Common myeloid progenitor, CD34-positive (primary cell): ENCODE data around the gene TMEM91.
A peak's percentile ranks its signal among the peaks of the same experiment; 100 is the strongest.

Experiments
- CTCF ChIA-PET: fragments of 350-600 bp; sonication (Branson Sonifier 250); formaldehyde crosslinking; loops from one replicate; lab custom pipeline; 2021; ENCODE audit warnings: antibody characterized with exemption; lab: Charles Lee
- POLR2A ChIA-PET: fragments of 350-600 bp; sonication (Branson Sonifier 250); formaldehyde crosslinking; loops from one replicate; lab custom pipeline; 2021; ENCODE audit warnings: antibody characterized with exemption; lab: Charles Lee
- DNase-seq, 3 donors: peaks; one replicate each; pipeline versions ENCODE4 v3.0.0 to v3.0.0-alpha.2; 2013
- H3K27ac ChIP-seq, 2 experiments: 1 replicate in 1 of 2; 2 replicates in 1 of 2; pipeline ENCODE4 v1.7.0; 2013; ENCODE audit warnings: inconsistent platforms in 2 of 2, low read length in 2 of 2, mild to moderate bottlenecking in 2 of 2, low read depth in 1 of 2, moderate library complexity in 1 of 2; ENCODE audit not compliant: severe bottlenecking in 2 of 2, insufficient read depth in 1 of 2, poor library complexity in 1 of 2
- H3K27me3 ChIP-seq, 5 experiments: replicated peaks in 2 of 5; 1 replicate in 3 of 5; 2 replicates in 2 of 5; pipeline versions ENCODE4 v1.6.1 to v1.7.0; 2013; ENCODE audit warnings: low read length in 4 of 5, mild to moderate bottlenecking in 2 of 5, moderate library complexity in 2 of 5, inconsistent platforms in 1 of 5; ENCODE audit not compliant: insufficient read depth in 5 of 5, control insufficient read depth in 4 of 5
- H3K36me3 ChIP-seq, 4 experiments: 1 replicate in 2 of 4; 2 replicates in 2 of 4; pipeline versions ENCODE4 v1.6.1 to v1.7.0; 2013; ENCODE audit warnings: low read length in 3 of 4, control low read depth in 1 of 4, mild to moderate bottlenecking in 1 of 4; ENCODE audit not compliant: control insufficient read depth in 4 of 4, insufficient read depth in 4 of 4
- H3K4me1 ChIP-seq, 4 experiments: 1 replicate in 3 of 4; 2 replicates in 1 of 4; pipeline versions ENCODE4 v1.6.1 to v1.7.1; 2013; ENCODE audit warnings: low read length in 3 of 4, mild to moderate bottlenecking in 3 of 4, control low read depth in 1 of 4, inconsistent platforms in 1 of 4, moderate library complexity in 1 of 4; ENCODE audit not compliant: control insufficient read depth in 4 of 4, insufficient read depth in 4 of 4; ENCODE audit errors: control extremely low read depth in 1 of 4
- H3K4me3 ChIP-seq, 7 experiments: 1 replicate in 4 of 7; 2 replicates in 3 of 7; pipeline versions ENCODE4 v1.5.1 to v1.7.0; 2013; ENCODE audit warnings: mild to moderate bottlenecking in 7 of 7, low read length in 6 of 7, moderate library complexity in 6 of 7, inconsistent platforms in 2 of 7, low read depth in 2 of 7, control low read depth in 1 of 7; ENCODE audit not compliant: insufficient read depth in 4 of 7, control insufficient read depth in 1 of 7; ENCODE audit errors: extremely low read depth in 1 of 7
- H3K9me3 ChIP-seq, 5 experiments: 1 replicate in 4 of 5; 2 replicates in 1 of 5; pipeline versions ENCODE4 v1.6.1 to v1.7.1; 2013; ENCODE audit warnings: low read length in 4 of 5, mild to moderate bottlenecking in 2 of 5, inconsistent platforms in 1 of 5, low read depth in 1 of 5, moderate library complexity in 1 of 5; ENCODE audit not compliant: control insufficient read depth in 4 of 5, insufficient read depth in 2 of 5; ENCODE audit errors: control extremely low read depth in 1 of 5
- WGBS: methylation state at CpG from one replicate; pipeline ENCODE4 v1.1.5; 2013; ENCODE audit not compliant: insufficient coverage; 5-methylcytosine and 5-hydroxymethylcytosine counted together

TMEM91 gene

DNA sequence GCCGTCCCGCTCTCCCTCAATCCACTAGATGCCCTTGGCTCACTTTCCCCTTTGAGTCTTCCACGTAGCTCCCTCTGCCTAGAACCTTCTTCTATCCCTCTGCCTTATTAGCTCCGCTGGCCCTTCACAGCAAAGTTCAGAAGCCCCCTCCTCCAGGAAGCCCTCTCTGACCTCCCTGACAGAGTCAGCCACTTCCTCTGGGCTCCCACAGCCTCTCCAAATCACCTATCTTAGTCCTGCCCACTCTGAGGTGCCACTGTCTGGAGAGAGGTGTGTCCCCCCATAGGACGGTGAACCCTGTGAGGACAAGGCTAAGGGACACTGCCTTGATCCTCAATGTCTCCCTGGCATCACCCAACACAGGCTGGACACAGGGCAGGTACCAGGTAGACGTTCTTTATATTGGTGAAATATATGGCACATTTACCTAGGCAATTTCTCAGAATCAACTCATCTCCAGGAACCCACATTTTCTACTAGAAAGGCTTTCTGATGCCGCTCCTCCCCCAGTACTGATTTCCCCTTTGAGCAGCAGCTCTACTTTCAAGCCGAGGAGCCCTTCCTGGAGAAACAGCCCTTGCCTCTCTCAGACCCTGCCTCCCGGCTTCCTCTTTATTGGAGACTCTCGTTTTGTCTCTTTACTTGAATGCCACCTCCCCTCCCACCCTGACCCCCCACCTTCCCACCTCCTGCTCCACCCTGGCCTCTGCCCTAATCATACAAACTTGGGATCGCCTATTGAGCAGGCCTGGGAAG is 19.2 kb upstream of the TMEM91 start:
- peaks cover 2 to 14% (median 4%) of the 10 kb centered on the region in 4 experiments for H3K36me3 ChIP-seq

GRCh38 chr19:41357746-41358145 is 18.6 kb upstream of the TMEM91 start:
- peak overlapping the region in 1 of 7 experiments; percentile 11 for H3K4me3 ChIP-seq

More for the DNA sequence above, 19.2 kb upstream of the TMEM91 start:
- no peaks in the 10 kb centered on the region for H3K9me3 ChIP-seq
- WGBS = 61% methylated on average over 6 of the region's 11 CpGs
- POLR2A ChIA-PET = interaction anchor here (6.3 kb wide), 1 partner anchor 33 kb away, joined by 165 read pairs; no protein-coding TSS in a partner anchor
- CTCF ChIA-PET = interaction anchor here (0.8 to 8.0 kb wide), 9 partner anchors 8 to 221 kb away, joined by 3 to 69 read pairs (median 4); partner anchors contain the start of genes B9D2 and TMEM91
- peaks cover 6 to 51% (median 49%) of the 10 kb centered on the region in 4 experiments for H3K4me1 ChIP-seq
- DNase-seq = peak in 2 of 3 donors; percentile 42 to 47
- H3K27ac ChIP-seq = no peak overlapping the region
- H3K4me3 ChIP-seq = peak overlapping the region in 3 of 7 experiments; percentile 7 to 48 (median 30)
- no peaks in the 10 kb centered on the region for H3K27me3 ChIP-seq

DNA sequence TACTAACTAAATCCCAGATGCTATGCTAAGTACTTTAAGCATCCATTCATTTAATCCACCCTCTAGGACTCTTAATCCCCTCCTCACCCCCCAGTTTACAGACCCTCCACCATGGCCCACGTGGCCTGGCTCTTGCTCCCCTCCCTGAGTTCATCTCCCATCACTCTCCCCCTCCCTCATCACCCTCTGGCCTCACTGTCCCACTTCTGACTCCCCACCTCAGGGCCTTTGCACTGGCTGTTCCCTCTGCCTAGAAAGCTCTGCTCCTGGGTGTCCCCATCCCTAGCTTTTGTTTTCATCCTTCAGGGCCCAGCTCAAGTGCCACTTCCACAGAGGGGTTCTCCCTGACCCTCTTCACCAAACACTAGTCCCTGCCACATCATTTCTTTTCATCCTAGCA is 16.6 kb upstream of the TMEM91 start:
- 100% methylated on average over 1 of the region's 1 CpG for WGBS
- POLR2A ChIA-PET = no interaction called here
- Histone ChIP-seq H3K4me3 (no peak overlapping the region), H3K36me3 (peaks cover 2 to 14% (median 4%) of the 10 kb centered on the region in 4 experiments), H3K27ac (no peak overlapping the region), H3K9me3 (no peaks in the 10 kb centered on the region), H3K27me3 (no peaks in the 10 kb centered on the region), H3K4me1 (peaks cover 14 to 53% (median 51%) of the 10 kb centered on the region in 4 experiments)
- DNase-seq = no peak
- CTCF ChIA-PET = interaction anchor here (0.8 to 1.2 kb wide), 4 partner anchors 8 to 39 kb away, joined by 3 to 4 read pairs (median 3); no protein-coding TSS in a partner anchor

More at GRCh38 chr19:41357746-41358145, 18.6 kb upstream of the TMEM91 start:
- Histone ChIP-seq H3K27me3 (no peaks in the 10 kb centered on the region), H3K36me3 (peaks cover 2 to 14% (median 4%) of the 10 kb centered on the region in 4 experiments), H3K4me1 (peaks cover 6 to 51% (median 47%) of the 10 kb centered on the region in 4 experiments), H3K27ac (no peak overlapping the region), H3K9me3 (no peaks in the 10 kb centered on the region)
- CTCF ChIA-PET = interaction anchor here (0.8 to 8.0 kb wide), 8 partner anchors 7 to 220 kb away, joined by 3 to 69 read pairs (median 4); partner anchors contain the start of genes B9D2 and TMEM91
- no peak for DNase-seq
- POLR2A ChIA-PET = no interaction called here
- WGBS = 92% methylated on average over 12 of the region's 13 CpGs

GRCh38 chr19:41362143-41362847 is 14.0 kb upstream of the TMEM91 start:
- peaks cover 0 to 10% (median 4%) of the 10 kb centered on the region in 4 experiments for H3K36me3 ChIP-seq
- POLR2A ChIA-PET = no interaction called here
- H3K27me3 ChIP-seq = no peaks in the 10 kb centered on the region
- CTCF ChIA-PET = interaction anchor here (0.6 to 5.9 kb wide), 4 partner anchors 8 to 53 kb away, joined by 3 to 56 read pairs (median 4); partner anchors contain the start of gene TGFB1
- peaks cover 9 to 50% (median 43%) of the 10 kb centered on the region in 4 experiments for H3K4me1 ChIP-seq
- WGBS = 100% methylated on average over 4 of the region's 10 CpGs
- DNase-seq = peak in 2 of 3 donors; percentile 24 to 38
- H3K27ac ChIP-seq = no peak overlapping the region
- H3K9me3 ChIP-seq = no peaks in the 10 kb centered on the region
- no peak overlapping the region for H3K4me3 ChIP-seq

DNA sequence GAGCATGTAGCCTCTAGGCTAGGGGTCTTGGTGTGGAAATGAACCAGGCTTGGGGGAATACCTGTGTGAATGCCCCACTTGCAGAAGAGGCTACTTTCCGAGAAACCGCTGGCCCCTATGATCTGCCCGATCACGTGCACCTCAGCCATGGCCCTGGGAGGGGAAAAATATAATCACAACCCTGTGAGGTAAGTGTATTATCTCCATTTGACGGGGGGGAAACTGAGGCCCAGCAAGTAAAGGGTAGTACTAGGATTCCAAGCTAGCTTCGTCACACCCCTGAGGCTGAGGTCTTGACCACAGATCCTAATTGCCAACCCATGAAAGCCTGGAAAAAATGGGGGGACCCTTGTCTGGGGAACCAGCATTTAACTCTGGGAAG is 13.0 kb upstream of the TMEM91 start:
- Histone ChIP-seq H3K36me3 (peaks cover 0 to 10% (median 4%) of the 10 kb centered on the region in 4 experiments), H3K27ac (peak overlapping the region; percentile 100), H3K27me3 (no peaks in the 10 kb centered on the region), H3K4me3 (peak overlapping the region; percentile 68 to 93 (median 88)), H3K4me1 (peaks cover 8 to 51% (median 42%) of the 10 kb centered on the region in 4 experiments), H3K9me3 (no peaks in the 10 kb centered on the region)
- POLR2A ChIA-PET = interaction anchor here (0.9 to 2.2 kb wide), 3 partner anchors 10 to 40 kb away, joined by 4 to 31 read pairs (median 4); partner anchors contain the start of gene TGFB1
- WGBS = 54% methylated on average over 6 of the region's 6 CpGs
- CTCF ChIA-PET = interaction anchor here (0.9 to 5.9 kb wide), 7 partner anchors 9 to 727 kb away, joined by 3 to 56 read pairs (median 3); partner anchors contain the start of gene TGFB1
- no peak for DNase-seq

- H3K27me3 ChIP-seq = no peaks in the 10 kb centered on the region
- POLR2A ChIA-PET = interaction anchor here (0.9 to 2.2 kb wide), 3 partner anchors 11 to 40 kb away, joined by 4 to 31 read pairs (median 4); partner anchors contain the start of gene TGFB1
- H3K36me3 ChIP-seq = peaks cover 0 to 10% (median 4%) of the 10 kb centered on the region in 4 experiments
- CTCF ChIA-PET = interaction anchor here (0.9 to 5.9 kb wide), 8 partner anchors 9 to 727 kb away, joined by 3 to 56 read pairs (median 3); partner anchors contain the start of genes TGFB1 and TMEM91
- no peaks in the 10 kb centered on the region for H3K9me3 ChIP-seq
- peak; percentile 99 to 100 (median 99) for DNase-seq
- WGBS = under 1% methylated on average over 43 of the region's 56 CpGs
- H3K27ac ChIP-seq = peak within 1 kb of the TSS; percentile 100
- peaks cover 8 to 54% (median 46%) of the 10 kb centered on the region in 4 experiments for H3K4me1 ChIP-seq
- peak within 1 kb of the TSS; percentile 68 to 93 (median 88) for H3K4me3 ChIP-seq
Observed at GRCh38 chr19:41363753-41364523, 12.4 kb upstream of the TMEM91 start, which contains the start of gene B9D2. Gene B9D2 (minus strand): TSS chr19:41364149. CDS start chr19:41363519, 630 bp downstream.
